GM18505 (cell line): ENCODE results near the gene AIMP2.
"Not testable (repeated sequence)": the region's sequence is repeated elsewhere in the genome, so short reads cannot be mapped to it uniquely, and the experiment has no call there.

Source experiments
- ATAC-seq: cut with Tn5 transposase; IDR thresholded peaks from one replicate; pipeline ENCODE4 v1.9.1; 2021; ENCODE audit not compliant: unreplicated experiment
- POLR2A ChIP-seq: IDR thresholded peaks from 4 replicates; pipeline ENCODE4 v1.6.1; 2011; ENCODE audit warnings: borderline replicate concordance; ENCODE audit not compliant: insufficient read depth, insufficient read length; ENCODE audit errors: extremely low read depth

Gene AIMP2

GRCh38 chr7:6035686-6036085 lies 26.6 kb downstream of the AIMP2 start:
- TF ChIP-seq POLR2A: no peak
- ATAC-seq: no peak

- no peak for ATAC-seq
- TF ChIP-seq POLR2A: no peak
Observed at GRCh38 chr7:6049780-6050179, 40.7 kb downstream of the AIMP2 start.

GRCh38 chr7:6051185-6051584 lies 42.1 kb downstream of the AIMP2 start:
- not testable (repeated sequence) for ATAC-seq

- ATAC-seq: no peak
- no peak for TF ChIP-seq POLR2A
Observed at GRCh38 chr7:6056616-6057015, 47.5 kb downstream of the AIMP2 start.

GRCh38 chr7:6057316-6058129 lies 48.5 kb downstream of the AIMP2 start:
- no peak for ATAC-seq
- TF ChIP-seq POLR2A: no peak

- ATAC-seq: not testable (repeated sequence)
Observed at GRCh38 chr7:6059941-6060340, 50.9 kb downstream of the AIMP2 start.

GRCh38 chr7:6071406-6071805 lies 62.3 kb downstream of the AIMP2 start:
- ATAC-seq: peak; percentile 76
- TF ChIP-seq POLR2A: no peak
